Brain microvascular endothelial cell (primary cell): ENCODE data around the gene TEDDM1.

Experiments
- DNase-seq: peaks from one replicate; pipeline ENCODE4 v3.0.0-alpha.2; 2020
- H3K27ac ChIP-seq: fragments of 250-450 bp; sonication (Bioruptor Pico); 2 replicates; pipeline ENCODE4 v1.5.1; 2020; ENCODE audit warnings: mild to moderate bottlenecking, moderate library complexity
- H3K27me3 ChIP-seq: fragments of 250-450 bp; sonication (Bioruptor Pico); replicated peaks from 2 replicates; pipeline ENCODE4 v1.5.1; 2020; ENCODE audit warnings: mild to moderate bottlenecking
- H3K36me3 ChIP-seq: fragments of 250-450 bp; sonication (Bioruptor Pico); replicated peaks from 2 replicates; pipeline ENCODE4 v1.5.1; 2020; ENCODE audit warnings: mild to moderate bottlenecking
- H3K4me3 ChIP-seq: 2 replicates; pipeline ENCODE4 v1.5.1; 2011; ENCODE audit warnings: low read depth, mild to moderate bottlenecking, control low read depth, low read length, moderate library complexity
- CTCF ChIP-seq: IDR thresholded peaks from 2 replicates; pipeline ENCODE4 v1.5.1; 2011; ENCODE audit warnings: low read depth, mild to moderate bottlenecking, moderate library complexity, low read length, control low read depth, inconsistent platforms; ENCODE audit errors: missing control alignments
- in situ Hi-C: cut with HindIII; loops from 2 replicates; pipeline ENCODE4 v1.10.0; 2017; ENCODE audit warnings: low sequenced_read_pairs, low pct_ligation_motif_present

TEDDM1 gene

DNA sequence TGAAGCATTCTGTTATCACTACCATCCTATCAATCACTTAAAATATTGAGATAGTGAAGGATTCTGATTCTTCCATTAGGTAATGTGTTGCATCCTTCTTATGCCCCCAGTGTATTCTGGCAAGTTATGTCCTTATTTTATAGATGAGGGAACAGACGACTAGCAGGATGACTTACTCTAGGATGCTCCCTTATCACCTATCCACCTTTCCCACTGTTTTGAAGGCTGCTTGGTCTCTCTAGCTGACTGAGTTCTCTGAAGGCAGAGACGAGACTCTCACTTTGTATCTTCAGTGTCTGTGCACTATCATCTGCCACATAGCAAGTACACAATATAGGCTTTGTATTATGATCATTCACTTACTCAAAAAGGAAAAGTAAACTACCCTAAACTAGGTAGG is 12.9 kb downstream of the TEDDM1 start:
- Histone ChIP-seq H3K27ac (no peak overlapping the region), H3K36me3 (peaks cover 57% of the 10 kb centered on the region), H3K27me3 (no peaks in the 10 kb centered on the region), H3K4me3 (no peak overlapping the region)
- DNase-seq: no peak
- in situ Hi-C loops: no loop called here
- no peak for TF ChIP-seq CTCF

- Histone ChIP-seq H3K27ac (no peak overlapping the region), H3K36me3 (peaks cover 62% of the 10 kb centered on the region), H3K4me3 (no peak overlapping the region), H3K27me3 (no peaks in the 10 kb centered on the region)
- no peak for DNase-seq
- TF ChIP-seq CTCF: no peak
- in situ Hi-C loops: no loop called here
Observed at GRCh38 chr1:182386980-182387379, 13.5 kb downstream of the TEDDM1 start.

DNA sequence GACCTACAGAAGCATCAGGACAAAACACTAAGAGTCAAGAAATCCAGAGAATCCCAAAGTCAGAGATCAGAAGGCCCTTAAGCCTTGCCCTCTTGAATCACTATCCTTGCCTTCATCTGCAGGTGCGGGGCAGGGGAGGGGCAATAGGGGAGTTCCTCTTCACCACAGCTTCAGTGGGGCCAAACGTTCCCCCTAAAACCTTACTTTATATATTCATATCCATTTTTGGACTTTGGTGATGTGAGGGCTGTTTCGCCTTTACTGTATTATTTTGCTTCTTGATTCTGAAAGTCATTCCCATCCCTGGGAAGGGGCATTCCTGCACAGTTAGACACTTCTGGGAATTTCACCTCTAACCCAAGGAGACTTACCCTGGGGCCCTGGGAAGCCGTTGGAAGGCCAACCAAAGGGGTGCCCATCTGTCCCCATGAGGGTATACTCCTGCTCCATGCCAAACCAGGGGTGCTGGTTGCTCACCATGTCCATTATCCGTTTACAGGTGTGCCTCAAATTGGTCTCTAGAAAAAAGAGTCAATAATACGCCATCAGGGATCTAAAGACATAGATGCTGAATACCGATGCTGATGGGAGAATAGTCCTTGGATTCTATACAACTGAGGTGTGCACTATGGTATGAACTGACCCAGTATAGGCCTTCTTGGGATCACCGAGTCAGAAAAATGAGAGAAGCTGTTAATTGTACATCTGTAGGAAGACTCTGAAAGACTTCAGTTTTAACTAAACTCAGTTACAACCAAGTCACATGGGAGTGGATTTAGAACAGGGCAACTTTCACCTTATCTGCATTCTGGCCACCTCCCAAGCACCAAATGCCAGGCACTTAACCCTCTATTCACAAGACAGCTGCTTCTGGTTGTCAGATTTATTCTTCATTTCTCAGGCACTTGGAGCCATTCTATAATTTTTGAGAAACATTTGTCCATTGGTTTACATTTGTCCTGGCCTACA is 14.3 kb downstream of the TEDDM1 start:
- H3K36me3 ChIP-seq: peaks cover 63% of the 10 kb centered on the region
- no peak overlapping the region for H3K27ac ChIP-seq
- no peak for TF ChIP-seq CTCF
- in situ Hi-C loops: no loop called here
- DNase-seq: no peak
- no peak overlapping the region for H3K4me3 ChIP-seq
- no peaks in the 10 kb centered on the region for H3K27me3 ChIP-seq

- no peak for TF ChIP-seq CTCF
Observed at GRCh38 chr1:182384387-182384960, 16.0 kb downstream of the TEDDM1 start.

DNA sequence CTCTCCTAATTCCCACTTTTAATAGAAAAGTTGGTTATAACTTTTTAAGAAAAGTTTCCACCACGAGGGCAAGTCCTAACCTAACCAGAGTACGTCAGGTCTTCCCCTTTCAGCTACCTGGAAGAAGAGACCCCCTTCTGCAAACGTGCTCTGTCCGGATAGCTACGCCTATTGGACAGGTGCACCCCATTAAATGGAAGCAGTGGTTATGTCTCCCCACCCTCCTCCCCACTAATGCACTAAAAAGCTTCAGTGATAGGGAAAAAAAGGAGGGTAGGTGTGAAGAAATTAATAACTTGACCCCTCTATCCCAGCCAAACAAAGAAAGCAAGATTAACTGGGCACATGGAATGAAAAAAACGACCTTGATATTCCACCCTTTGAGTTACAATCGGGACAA is 16.5 kb downstream of the TEDDM1 start:
- H3K36me3 ChIP-seq: peaks cover 63% of the 10 kb centered on the region
- no peak for DNase-seq
- H3K27ac ChIP-seq: no peak overlapping the region
- H3K4me3 ChIP-seq: no peak overlapping the region
- in situ Hi-C loops: no loop called here
- TF ChIP-seq CTCF: no peak
- H3K27me3 ChIP-seq: no peaks in the 10 kb centered on the region

More at GRCh38 chr1:182384387-182384960, 16.0 kb downstream of the TEDDM1 start:
- H3K36me3 ChIP-seq: peaks cover 63% of the 10 kb centered on the region
- H3K4me3 ChIP-seq: no peak overlapping the region
- no peaks in the 10 kb centered on the region for H3K27me3 ChIP-seq
- no peak overlapping the region for H3K27ac ChIP-seq
- no peak for DNase-seq
- in situ Hi-C loops: no loop called here
